H9 (cell line): ENCODE data around the gene VWF. TPM values are rescaled to one million over a fixed set of nuclear protein-coding genes. Genes with fewer than 3 reads are reported as not detected.

Experiments
- DNase-seq: peaks from one replicate; pipeline ENCODE4 v3.0.0-alpha.2; 2017
- H2AFZ ChIP-seq: one replicate; pipeline ENCODE4 v1.6.1; 2013; ENCODE audit warnings: mild to moderate bottlenecking, low read length, control low read depth, moderate library complexity
- H2AK5ac ChIP-seq: 2 replicates; pipeline ENCODE4 v1.6.1; 2013; ENCODE audit warnings: low read length, control low read depth, mixed read lengths; ENCODE audit not compliant: insufficient read length
- H2BK120ac ChIP-seq: one replicate; pipeline ENCODE4 v1.6.1; 2013; ENCODE audit warnings: low read depth, mild to moderate bottlenecking, low read length, control low read depth, inconsistent platforms; ENCODE audit not compliant: poor library complexity, severe bottlenecking
- H2BK12ac ChIP-seq: 2 replicates; pipeline ENCODE4 v1.6.1; 2013; ENCODE audit warnings: low read length, control low read depth, mixed read lengths, low read depth; ENCODE audit not compliant: insufficient read length
- H2BK15ac ChIP-seq: 2 replicates; pipeline ENCODE4 v1.6.1; 2013; ENCODE audit warnings: low read depth, low read length, control low read depth
- H2BK20ac ChIP-seq: one replicate; pipeline ENCODE4 v1.6.1; 2013; ENCODE audit warnings: low read depth, mild to moderate bottlenecking, low read length, control low read depth, inconsistent platforms; ENCODE audit not compliant: poor library complexity, severe bottlenecking
- H2BK5ac ChIP-seq: 2 replicates; pipeline ENCODE4 v1.6.1; 2013; ENCODE audit warnings: low read length, control low read depth, mixed read lengths; ENCODE audit not compliant: insufficient read length
- H3K14ac ChIP-seq: 2 replicates; pipeline ENCODE4 v1.6.1; 2013; ENCODE audit warnings: low read length, control low read depth; ENCODE audit not compliant: insufficient read depth
- H3K18ac ChIP-seq: 2 replicates; pipeline ENCODE4 v1.6.1; 2013; ENCODE audit warnings: low read depth, mild to moderate bottlenecking, mixed read lengths, low read length, control low read depth; ENCODE audit not compliant: insufficient read length
- H3K23ac ChIP-seq: 2 replicates; pipeline ENCODE4 v1.6.1; 2013; ENCODE audit warnings: low read length, control low read depth, mixed read lengths, low read depth; ENCODE audit not compliant: insufficient read length
- H3K23me2 ChIP-seq: 2 replicates; pipeline ENCODE4 v1.6.1; 2013; ENCODE audit warnings: low read depth, mild to moderate bottlenecking, mixed read lengths, low read length, control low read depth; ENCODE audit not compliant: insufficient read length, poor library complexity, severe bottlenecking
- H3K27ac ChIP-seq: 2 replicates; pipeline ENCODE4 v1.5.1; 2013; ENCODE audit warnings: low read length, control low read depth, mixed read lengths, low read depth; ENCODE audit not compliant: insufficient read length
- H3K27me3 ChIP-seq: 2 replicates; pipeline ENCODE4 v1.6.1; 2013; ENCODE audit warnings: low read length, control low read depth, inconsistent platforms; ENCODE audit not compliant: insufficient read depth
- H3K4ac ChIP-seq: 2 replicates; pipeline ENCODE4 v1.6.1; 2013; ENCODE audit warnings: low read depth, mild to moderate bottlenecking, control low read depth, inconsistent platforms, low read length, moderate library complexity
- H3K4me1 ChIP-seq: 2 replicates; pipeline ENCODE4 v1.6.1; 2013; ENCODE audit warnings: low read length, control low read depth, inconsistent platforms; ENCODE audit not compliant: insufficient read depth
- H3K4me2 ChIP-seq: 2 replicates; pipeline ENCODE4 v1.6.1; 2013; ENCODE audit warnings: low read length, control low read depth, mixed read lengths; ENCODE audit not compliant: insufficient read length, insufficient read depth
- H3K56ac ChIP-seq: 2 replicates; pipeline ENCODE4 v1.6.1; 2013; ENCODE audit warnings: low read depth, mild to moderate bottlenecking, mixed read lengths, low read length, control low read depth; ENCODE audit not compliant: insufficient read length
- H3K79me1 ChIP-seq: 2 replicates; pipeline ENCODE4 v1.6.1; 2013; ENCODE audit warnings: low read depth, mild to moderate bottlenecking, moderate library complexity, low read length, control low read depth, inconsistent platforms; ENCODE audit not compliant: insufficient read depth, poor library complexity, severe bottlenecking
- H3K79me2 ChIP-seq: 2 replicates; pipeline ENCODE4 v1.6.1; 2013; ENCODE audit warnings: low read length, control low read depth, inconsistent platforms; ENCODE audit not compliant: insufficient read depth
- H3K9ac ChIP-seq: 2 replicates; pipeline ENCODE4 v1.6.1; 2013; ENCODE audit warnings: low read length, control low read depth, mixed read lengths; ENCODE audit not compliant: insufficient read length; ENCODE audit errors: extremely low read depth
- H3K9me3 ChIP-seq: one replicate; pipeline ENCODE4 v1.6.1; 2013; ENCODE audit warnings: low read depth, low read length, inconsistent platforms; ENCODE audit not compliant: control insufficient read depth
- H3T11ph ChIP-seq: one replicate; pipeline ENCODE4 v1.6.1; 2013; ENCODE audit warnings: mild to moderate bottlenecking, low read length, control low read depth, inconsistent platforms
- H4K20me1 ChIP-seq: one replicate; pipeline ENCODE4 v1.6.1; 2013; ENCODE audit not compliant: control insufficient read depth, insufficient read length, insufficient read depth
- H4K5ac ChIP-seq: 2 replicates; pipeline ENCODE4 v1.6.1; 2013; ENCODE audit warnings: low read depth, mild to moderate bottlenecking, mixed read lengths, low read length, control low read depth; ENCODE audit not compliant: insufficient read length
- H4K8ac ChIP-seq: replicated peaks from 2 replicates; pipeline ENCODE4 v1.6.1; 2013; ENCODE audit warnings: low read length, control low read depth, mixed read lengths, low read depth; ENCODE audit not compliant: insufficient read length
- H4K91ac ChIP-seq: 2 replicates; pipeline ENCODE4 v1.6.1; 2013; ENCODE audit warnings: low read depth, mild to moderate bottlenecking, moderate library complexity, mixed read lengths, low read length, control low read depth; ENCODE audit not compliant: insufficient read length
- H3K27ac Mint-ChIP-seq, 3 experiments: 2 replicates in 2 of 3; 3 replicates in 1 of 3; pipeline ENCODE4 v1.8.0; 2020 to 2021; ENCODE audit warnings: mixed read lengths in 3 of 3, mild to moderate bottlenecking in 1 of 3, moderate library complexity in 1 of 3
- H3K27me3 Mint-ChIP-seq: 2 replicates; pipeline ENCODE4 v1.8.0; 2021; ENCODE audit warnings: low read depth, mild to moderate bottlenecking, moderate library complexity, mixed read lengths
- H3K36me3 Mint-ChIP-seq, 3 experiments: 2 replicates in 2 of 3; 3 replicates in 1 of 3; pipeline ENCODE4 v1.8.0; 2020 to 2021; ENCODE audit warnings: low read depth in 3 of 3, mixed read lengths in 3 of 3; ENCODE audit not compliant: insufficient read depth in 1 of 3
- H3K4me1 Mint-ChIP-seq, 2 experiments: 2 replicates each; pipeline ENCODE4 v1.8.0; 2020; ENCODE audit warnings: mixed read lengths in 2 of 2
- H3K4me3 Mint-ChIP-seq, 2 experiments: 2 replicates in 1 of 2; 3 replicates in 1 of 2; pipeline ENCODE4 v1.8.0; 2020 to 2021; ENCODE audit warnings: mild to moderate bottlenecking in 2 of 2, mixed read lengths in 2 of 2, moderate library complexity in 1 of 2
- H3K9me3 Mint-ChIP-seq, 2 experiments: 2 replicates in 1 of 2; 3 replicates in 1 of 2; pipeline ENCODE4 v1.8.0; 2020; ENCODE audit warnings: mild to moderate bottlenecking in 2 of 2, mixed read lengths in 2 of 2, moderate library complexity in 1 of 2
- CTCF ChIP-seq: fragments of 200-600 bp; sonication (generic); conservative IDR thresholded peaks from 3 replicates; pipeline ENCODE4 v1.8.0; 2021; ENCODE audit warnings: antibody characterized with exemption, mild to moderate bottlenecking
- WGBS: extraction: QIAGEN DNeasy Blood & Tissue Kit; methylation state at CpG from one replicate; pipeline ENCODE4 v1.1.7; 2013; ENCODE audit warnings: missing lambda C conversion rate, low lambda C conversion rate, mixed read lengths; ENCODE audit not compliant: insufficient read length; ENCODE audit errors: extremely low coverage; 5-methylcytosine and 5-hydroxymethylcytosine counted together
- total RNA-seq: library from RNA; stranded (reverse); gene quantifications from 2 replicates; pipeline ENCODE4 v1.2.1, GENCODE V29; 2021

Gene VWF
- total RNA-seq, 1 experiment from 2014 or later, result 0.17 TPM

GRCh38 chr12:6083601-6084000 lies 40.9 kb downstream of the VWF start:
- Histone ChIP-seq H3K9me3 (no peaks in the 10 kb centered on the region), H2BK20ac (no peak overlapping the region), H4K8ac (no peak overlapping the region), H3K23ac (no peak overlapping the region), H2BK120ac (no peak overlapping the region), H4K20me1 (no peaks in the 10 kb centered on the region), H3K27ac (no peak overlapping the region), H4K91ac (no peak overlapping the region), H2AK5ac (no peak overlapping the region), H4K5ac (no peak overlapping the region), H3K23me2 (peaks cover 3% of the 10 kb centered on the region), H2BK5ac (no peak overlapping the region), H2BK15ac (no peak overlapping the region), H3K4ac (no peak overlapping the region), H2BK12ac (no peak overlapping the region), H2AFZ (no peak overlapping the region), H3T11ph (no peak overlapping the region), H3K14ac (no peak overlapping the region), H3K9ac (no peak overlapping the region), H3K4me2 (no peak overlapping the region), H3K27me3 (no peaks in the 10 kb centered on the region), H3K79me1 (no peaks in the 10 kb centered on the region), H3K79me2 (no peaks in the 10 kb centered on the region), H3K56ac (no peak overlapping the region), H3K4me1 (peaks cover 12% of the 10 kb centered on the region), H3K18ac (peak overlapping the region; percentile 35)
- no peaks in the 10 kb centered on the region; the same call in none of the 2 replicates for H3K27me3 Mint-ChIP-seq
- no peak overlapping the region for H3K4me3 Mint-ChIP-seq
- H3K27ac Mint-ChIP-seq, result peak overlapping the region; percentile 64 to 97 (median 85); a peak in 4 of 7 replicates
- DNase-seq, result no peak
- peaks cover 38 to 43% of the 10 kb centered on the region in 2 experiments for H3K4me1 Mint-ChIP-seq
- H3K36me3 Mint-ChIP-seq, result no peaks in the 10 kb centered on the region
- H3K9me3 Mint-ChIP-seq, result no peaks in the 10 kb centered on the region
- no CpG with 5 or more reads among the region's 4 CpGs for WGBS
- no peak for TF ChIP-seq CTCF
